HG02763 (cell line): ENCODE data around the gene SLC36A1.

Experiments
- ATAC-seq: cut with Tn5 transposase; IDR thresholded peaks from one replicate; pipeline ENCODE4 v1.9.1; 2021; ENCODE audit warnings: mild to moderate bottlenecking, moderate library complexity; ENCODE audit not compliant: unreplicated experiment

Gene SLC36A1

GRCh38 chr5:151451626-151452520 lies 4.5 kb downstream of the SLC36A1 start:
- peak; percentile 51 for ATAC-seq

GRCh38 chr5:151454166-151454565 lies 6.8 kb downstream of the SLC36A1 start:
- no peak for ATAC-seq

DNA sequence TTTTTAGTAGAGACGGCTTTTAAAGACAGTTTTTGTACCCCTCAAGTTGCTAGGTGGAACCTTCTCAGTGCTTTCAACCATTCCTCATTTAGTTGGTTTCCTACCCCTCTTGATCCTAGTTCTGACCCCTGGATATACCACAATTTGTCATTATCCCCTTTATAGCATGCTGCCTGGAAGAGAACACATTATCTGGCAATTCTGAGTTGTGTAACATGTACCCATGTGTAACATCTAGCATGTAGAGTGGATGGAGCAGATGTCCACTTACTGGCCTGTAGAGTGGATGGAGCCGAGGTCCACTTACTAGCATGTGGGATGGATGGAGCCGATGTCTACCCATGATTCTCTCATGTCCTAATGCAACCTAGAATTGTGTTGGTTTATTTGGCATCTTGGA lies 7.5 kb downstream of the SLC36A1 start:
- ATAC-seq, result no peak

DNA sequence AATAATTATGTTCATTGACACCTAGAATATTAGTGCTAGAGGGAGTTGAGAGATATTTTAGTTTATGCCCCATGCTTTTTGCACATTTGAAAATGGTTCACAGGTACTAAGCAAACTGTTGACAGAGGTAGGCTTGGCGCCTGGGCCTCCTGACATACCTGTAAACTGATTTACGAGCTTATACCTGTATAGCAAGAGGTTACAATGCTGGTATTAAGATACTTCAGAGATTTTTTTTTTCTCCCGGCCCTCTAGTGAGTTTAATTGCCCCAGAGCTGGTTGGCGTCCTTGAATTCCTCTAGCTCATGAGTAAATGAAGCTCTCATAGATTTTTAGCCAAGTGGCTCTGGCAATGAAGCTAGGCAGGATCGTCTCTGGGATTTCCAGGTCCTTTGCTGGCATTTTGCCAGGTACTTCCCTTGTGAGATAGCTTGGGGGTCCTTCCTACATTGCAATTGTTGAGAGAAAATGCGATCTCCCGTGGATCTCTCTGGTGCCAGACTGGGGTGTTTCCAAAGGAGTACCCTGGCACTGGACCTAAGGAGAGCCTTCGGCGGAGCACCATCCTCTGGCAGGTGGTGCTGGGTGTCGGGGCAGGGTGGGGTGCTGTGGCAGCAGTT lies 9.0 kb downstream of the SLC36A1 start:
- ATAC-seq, result no peak

- no peak for ATAC-seq
Measured at GRCh38 chr5:151458314-151458713, 10.9 kb downstream of the SLC36A1 start.

DNA sequence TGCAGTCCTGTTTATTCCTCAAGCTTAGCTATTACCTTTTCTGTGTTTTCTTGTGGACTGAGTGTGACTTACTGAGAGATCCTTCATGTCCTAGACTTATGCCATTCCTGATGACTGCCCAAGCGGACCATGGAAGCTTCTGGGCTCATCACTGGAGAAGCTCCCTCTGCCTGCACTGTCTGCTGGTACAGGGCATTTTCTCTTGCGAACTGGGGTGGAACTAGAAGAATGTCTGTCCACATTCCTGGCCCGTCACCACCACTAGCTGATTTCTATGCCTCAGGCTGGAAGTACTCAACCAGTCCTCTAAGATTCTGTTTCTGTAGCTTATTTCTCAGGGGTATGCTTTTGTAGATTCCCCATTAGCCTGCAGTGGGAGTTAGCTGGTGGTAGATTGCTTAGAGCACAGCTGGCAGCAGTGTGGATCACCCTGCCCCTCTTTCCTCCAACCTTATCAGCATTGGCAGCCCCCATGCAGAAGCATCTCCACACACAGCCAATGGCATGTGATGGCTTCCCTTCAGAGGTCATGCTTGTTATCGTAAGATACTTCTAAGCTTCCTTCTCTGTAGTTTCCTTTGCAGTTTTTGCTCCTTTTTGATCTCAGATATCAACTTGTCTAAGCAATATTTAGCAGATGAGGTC lies 12.4 kb downstream of the SLC36A1 start:
- ATAC-seq, result no peak

DNA sequence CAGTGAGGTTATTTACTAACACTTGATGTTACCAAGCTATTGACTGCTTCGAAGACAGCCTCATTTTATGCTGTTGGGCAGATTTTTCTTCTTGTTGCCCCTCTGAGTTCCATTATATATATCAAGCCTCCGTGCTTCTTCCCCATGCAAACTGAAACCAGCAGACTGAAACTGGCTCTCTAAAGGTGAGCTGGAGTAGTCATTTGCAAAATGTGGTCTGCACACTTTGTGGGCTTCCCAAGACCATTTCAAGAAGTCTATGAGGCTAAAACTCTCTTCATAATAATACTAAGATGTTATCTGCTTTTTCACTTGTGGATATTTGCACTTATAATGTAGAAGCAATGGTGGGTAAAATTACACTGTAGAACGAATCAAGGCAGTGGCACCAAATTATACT lies 13.9 kb downstream of the SLC36A1 start:
- ATAC-seq, result peak; percentile 94

DNA sequence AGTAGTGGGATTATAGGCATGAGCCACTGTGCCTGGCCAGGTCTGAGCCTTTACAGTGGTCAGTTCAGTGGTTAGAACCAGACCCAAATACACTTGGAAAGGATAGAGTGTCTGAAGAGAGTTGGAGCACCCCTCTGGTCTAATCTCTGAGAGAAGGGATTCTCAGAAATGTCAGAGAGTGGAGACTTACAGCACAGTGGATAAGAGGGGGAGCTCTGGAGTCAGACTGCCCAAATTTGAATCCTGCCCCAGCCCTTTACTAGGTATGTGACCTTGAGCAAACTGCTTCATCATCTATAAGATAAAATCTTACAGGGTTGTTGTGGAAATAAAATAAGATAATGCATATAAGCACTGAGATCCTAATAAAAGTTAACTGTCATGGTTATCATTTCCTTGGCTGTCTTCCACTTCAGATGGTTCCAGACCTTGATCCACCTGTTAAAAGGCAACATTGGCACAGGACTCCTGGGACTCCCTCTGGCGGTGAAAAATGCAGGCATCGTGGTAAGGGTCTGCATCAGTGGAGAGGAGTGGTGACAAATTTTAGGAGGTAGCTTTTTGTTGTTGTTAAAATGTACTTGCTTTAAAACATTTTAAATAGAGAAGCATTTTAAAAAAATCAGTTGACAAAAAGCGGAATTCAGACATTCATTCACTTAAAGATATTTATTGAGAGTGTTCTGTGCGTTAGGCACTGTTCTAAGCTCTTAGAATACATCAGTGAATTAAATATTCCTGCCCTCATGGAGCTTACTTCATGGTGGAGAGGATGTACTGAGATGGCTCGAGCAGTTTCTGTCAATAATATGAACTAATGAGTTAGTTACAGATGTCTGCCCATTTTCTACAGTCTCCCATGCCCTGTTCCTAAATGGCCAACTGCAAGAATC lies 16.0 kb downstream of the SLC36A1 start:
- no peak for ATAC-seq

GRCh38 chr5:151464101-151464500 lies 16.7 kb downstream of the SLC36A1 start:
- no peak for ATAC-seq

DNA sequence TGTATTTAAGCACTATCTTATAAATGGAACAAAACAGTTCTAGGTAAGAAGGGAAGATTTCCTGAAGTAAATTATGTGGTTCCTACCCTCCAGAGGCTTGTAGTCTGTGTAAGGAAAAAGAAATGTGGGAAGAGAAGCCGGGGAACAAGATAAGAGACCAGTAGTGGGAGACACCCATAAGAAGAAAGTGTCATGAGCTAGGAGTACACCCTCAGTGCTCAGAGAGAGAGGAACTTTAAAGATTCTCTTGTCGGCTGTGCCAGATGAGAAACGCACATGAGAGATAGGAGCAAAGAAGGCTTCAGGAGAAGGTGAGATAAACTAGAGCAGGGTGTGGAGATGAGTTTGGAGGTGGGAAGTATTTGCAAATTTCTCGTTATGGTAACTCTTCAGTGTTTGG lies 18.1 kb downstream of the SLC36A1 start:
- no peak for ATAC-seq

GRCh38 chr5:151467576-151467975 lies 20.2 kb downstream of the SLC36A1 start:
- no peak for ATAC-seq

DNA sequence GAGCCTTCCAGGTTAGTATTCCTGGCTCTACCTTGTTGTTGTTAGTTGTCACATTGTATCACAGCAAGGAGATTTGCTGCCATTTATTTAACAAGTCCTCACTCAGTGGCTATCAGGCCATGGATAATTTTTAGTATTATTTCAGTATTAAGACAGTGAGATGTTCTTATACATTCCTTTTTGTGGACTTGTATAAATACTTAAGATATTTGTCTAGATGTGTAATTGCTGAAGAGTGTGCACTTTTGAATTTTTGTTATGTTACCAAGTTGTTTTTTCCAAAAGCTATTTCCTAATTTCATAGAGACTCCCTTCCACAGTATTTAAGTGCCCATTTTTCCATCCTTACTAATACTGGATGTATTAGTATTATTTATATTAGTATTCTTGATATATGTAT lies 22.0 kb downstream of the SLC36A1 start:
- no peak for ATAC-seq

- no peak for ATAC-seq
Measured at GRCh38 chr5:151469992-151470391, 22.6 kb downstream of the SLC36A1 start.

- ATAC-seq, result no peak
Measured at GRCh38 chr5:151470439-151470838, 23.0 kb downstream of the SLC36A1 start.

GRCh38 chr5:151471276-151471675 lies 23.9 kb downstream of the SLC36A1 start:
- ATAC-seq, result no peak

GRCh38 chr5:151474799-151475198 lies 27.4 kb downstream of the SLC36A1 start:
- ATAC-seq, result no peak

GRCh38 chr5:151475388-151475787 lies 28.0 kb downstream of the SLC36A1 start:
- no peak for ATAC-seq

DNA sequence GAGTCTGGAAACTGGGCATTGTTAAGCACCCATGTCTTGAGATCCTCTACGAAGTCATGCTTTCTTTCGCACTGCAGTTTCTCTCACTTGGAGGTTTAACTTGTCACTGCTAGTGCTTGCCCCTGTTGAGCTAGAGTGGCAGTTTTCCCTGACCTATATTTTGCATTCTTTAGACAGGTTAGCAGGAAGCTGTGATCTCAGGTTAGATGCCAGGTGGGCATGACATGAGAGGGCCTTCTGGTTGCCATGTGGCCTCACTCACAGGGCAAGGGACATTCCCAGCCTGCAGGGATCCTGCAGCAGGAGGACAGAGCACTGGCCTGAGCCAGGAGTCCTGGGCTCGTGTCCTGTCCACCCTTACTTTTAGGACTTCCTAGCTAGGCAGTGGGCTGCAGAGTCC lies 28.6 kb downstream of the SLC36A1 start:
- no peak for ATAC-seq

DNA sequence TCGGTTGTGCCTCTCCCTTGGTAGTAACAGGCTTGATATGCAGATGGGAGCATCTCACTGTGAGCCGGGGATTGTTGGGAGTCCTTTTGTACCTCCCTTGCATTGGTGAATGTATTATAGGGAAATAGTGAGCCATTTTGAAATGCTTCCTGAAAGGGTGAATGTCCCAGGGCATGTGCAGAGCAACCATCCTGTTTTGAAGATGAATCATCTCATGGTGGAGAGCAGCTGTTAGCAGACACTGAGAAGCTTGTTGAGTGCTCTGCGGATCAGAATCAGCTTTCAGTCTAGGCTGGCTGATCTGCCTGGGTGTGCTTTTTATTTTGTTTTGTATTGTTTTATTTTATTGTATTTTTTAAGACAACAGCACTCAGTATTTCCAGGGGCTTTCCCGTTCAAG lies 29.7 kb downstream of the SLC36A1 start:
- no peak for ATAC-seq

GRCh38 chr5:151480384-151481293 lies 33.2 kb downstream of the SLC36A1 start:
- ATAC-seq, result no peak
